NCI-H526 (cell line): ENCODE data around the gene TRERF1.

Experiments used
- DNase-seq, 2 experiments: peaks; one replicate each; lab custom pipeline; 2025; lab: John Stamatoyannopoulos, UW

Gene TRERF1

GRCh38 chr6:42423244-42423643 lies 28.5 kb downstream of the TRERF1 start:
- no peak for DNase-seq

- no peak for DNase-seq
These were observed 31.0 kb downstream of the TRERF1 start for GRCh38 chr6:42420741-42421140.

GRCh38 chr6:42419490-42420280 lies 32.0 kb downstream of the TRERF1 start:
- no peak for DNase-seq

GRCh38 chr6:42418724-42419123 lies 33.0 kb downstream of the TRERF1 start:
- no peak for DNase-seq

- DNase-seq, result no peak
These were observed 34.0 kb downstream of the TRERF1 start for GRCh38 chr6:42417641-42418112.

GRCh38 chr6:42411406-42411805 lies 40.3 kb downstream of the TRERF1 start:
- DNase-seq, result no peak

GRCh38 chr6:42410861-42411260 lies 40.9 kb downstream of the TRERF1 start:
- DNase-seq, result no peak

- DNase-seq, result no peak
These were observed 42.1 kb downstream of the TRERF1 start for GRCh38 chr6:42409581-42409980.

GRCh38 chr6:42407379-42407778 lies 44.3 kb downstream of the TRERF1 start:
- DNase-seq, result no peak

- DNase-seq, result no peak
These were observed 45.1 kb downstream of the TRERF1 start for GRCh38 chr6:42406306-42407280.

GRCh38 chr6:42405021-42405420 lies 46.7 kb downstream of the TRERF1 start:
- DNase-seq, result no peak

- peak; percentile 18 to 60 for DNase-seq
These were observed 47.2 kb downstream of the TRERF1 start for GRCh38 chr6:42404484-42404883.

- no peak for DNase-seq
These were observed 47.9 kb downstream of the TRERF1 start for GRCh38 chr6:42403831-42404230.

GRCh38 chr6:42403421-42403820 lies 48.3 kb downstream of the TRERF1 start:
- DNase-seq, result no peak

- no peak for DNase-seq
These were observed 49.5 kb downstream of the TRERF1 start for GRCh38 chr6:42402184-42402583.

- no peak for DNase-seq
These were observed 50.1 kb downstream of the TRERF1 start for GRCh38 chr6:42401613-42401951.

GRCh38 chr6:42400886-42401612 lies 50.7 kb downstream of the TRERF1 start:
- no peak for DNase-seq

GRCh38 chr6:42400061-42400760 lies 51.5 kb downstream of the TRERF1 start:
- DNase-seq, result no peak

GRCh38 chr6:42396720-42397119 lies 55.0 kb downstream of the TRERF1 start:
- DNase-seq, result no peak

- DNase-seq, result no peak
These were observed 56.7 kb downstream of the TRERF1 start for GRCh38 chr6:42394881-42395620.

- no peak for DNase-seq
These were observed 57.6 kb downstream of the TRERF1 start for GRCh38 chr6:42394151-42394550.
